Fibroblast of mammary gland (primary cell): ENCODE data around the gene ERBIN.
"Not testable (repeated sequence)": the region's sequence is repeated elsewhere in the genome, so short reads cannot be mapped to it uniquely, and the experiment has no call there.

Source experiments
- DNase-seq: peaks from one replicate; pipeline ENCODE4 v3.0.0-alpha.2; 2010; ENCODE audit warnings: low read depth
- H3K4me3 ChIP-seq: 2 replicates; pipeline ENCODE4 v1.5.1; 2011; ENCODE audit warnings: low read depth, mild to moderate bottlenecking, low read length, moderate library complexity; ENCODE audit not compliant: control insufficient read depth
- TF ChIP-seq, protein P1 (sequence below): conservative IDR thresholded peaks from 2 replicates; pipeline ENCODE4 v1.5.1; 2011; ENCODE audit warnings: low read depth, low read length, inconsistent platforms; ENCODE audit not compliant: control insufficient read depth, insufficient read depth

Gene ERBIN

DNA sequence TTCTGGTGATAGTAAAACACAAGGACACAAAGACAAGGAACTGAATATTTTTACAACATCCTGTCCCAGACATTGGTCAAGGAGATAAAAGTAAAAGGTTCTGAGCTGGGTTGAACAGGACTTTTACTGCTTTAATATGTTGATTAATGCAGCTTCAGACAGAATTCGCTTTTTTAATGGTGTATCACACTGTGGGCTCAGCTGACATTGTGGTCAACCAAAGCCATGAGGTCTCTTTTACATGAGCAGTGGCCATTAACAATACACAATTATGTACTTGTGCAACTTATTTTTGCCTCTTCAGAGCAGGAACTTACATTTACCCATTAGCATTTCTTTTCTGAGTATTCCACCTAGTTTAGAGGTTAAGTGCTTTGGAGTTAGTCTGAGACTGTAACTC lies 22.8 kb upstream of the ERBIN start:
- TF ChIP-seq, protein P1, sequence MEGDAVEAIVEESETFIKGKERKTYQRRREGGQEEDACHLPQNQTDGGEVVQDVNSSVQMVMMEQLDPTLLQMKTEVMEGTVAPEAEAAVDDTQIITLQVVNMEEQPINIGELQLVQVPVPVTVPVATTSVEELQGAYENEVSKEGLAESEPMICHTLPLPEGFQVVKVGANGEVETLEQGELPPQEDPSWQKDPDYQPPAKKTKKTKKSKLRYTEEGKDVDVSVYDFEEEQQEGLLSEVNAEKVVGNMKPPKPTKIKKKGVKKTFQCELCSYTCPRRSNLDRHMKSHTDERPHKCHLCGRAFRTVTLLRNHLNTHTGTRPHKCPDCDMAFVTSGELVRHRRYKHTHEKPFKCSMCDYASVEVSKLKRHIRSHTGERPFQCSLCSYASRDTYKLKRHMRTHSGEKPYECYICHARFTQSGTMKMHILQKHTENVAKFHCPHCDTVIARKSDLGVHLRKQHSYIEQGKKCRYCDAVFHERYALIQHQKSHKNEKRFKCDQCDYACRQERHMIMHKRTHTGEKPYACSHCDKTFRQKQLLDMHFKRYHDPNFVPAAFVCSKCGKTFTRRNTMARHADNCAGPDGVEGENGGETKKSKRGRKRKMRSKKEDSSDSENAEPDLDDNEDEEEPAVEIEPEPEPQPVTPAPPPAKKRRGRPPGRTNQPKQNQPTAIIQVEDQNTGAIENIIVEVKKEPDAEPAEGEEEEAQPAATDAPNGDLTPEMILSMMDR = no peak
- no peak overlapping the region for H3K4me3 ChIP-seq
- no peak for DNase-seq

DNA sequence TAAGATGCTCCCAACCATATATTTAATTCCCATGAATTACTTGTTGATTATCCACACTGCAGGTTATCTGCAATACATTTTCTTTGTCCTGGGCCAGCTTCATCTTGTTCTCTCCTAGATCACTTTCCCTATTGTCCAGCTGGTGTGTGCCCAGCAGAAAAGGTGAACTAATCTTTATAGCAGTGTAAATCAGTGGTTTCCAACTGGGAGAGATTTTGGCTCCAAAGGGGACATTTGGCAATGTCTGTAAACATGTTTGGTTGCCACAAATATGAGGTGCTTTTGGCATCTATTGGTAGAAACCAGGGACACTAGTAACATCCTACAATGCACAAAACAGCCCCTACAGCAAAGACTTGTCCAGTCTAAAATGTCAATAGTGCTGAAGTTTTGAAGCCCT lies 20.1 kb upstream of the ERBIN start:
- no peak for DNase-seq
- no peak overlapping the region for H3K4me3 ChIP-seq
- TF ChIP-seq, protein P1 = no peak

DNA sequence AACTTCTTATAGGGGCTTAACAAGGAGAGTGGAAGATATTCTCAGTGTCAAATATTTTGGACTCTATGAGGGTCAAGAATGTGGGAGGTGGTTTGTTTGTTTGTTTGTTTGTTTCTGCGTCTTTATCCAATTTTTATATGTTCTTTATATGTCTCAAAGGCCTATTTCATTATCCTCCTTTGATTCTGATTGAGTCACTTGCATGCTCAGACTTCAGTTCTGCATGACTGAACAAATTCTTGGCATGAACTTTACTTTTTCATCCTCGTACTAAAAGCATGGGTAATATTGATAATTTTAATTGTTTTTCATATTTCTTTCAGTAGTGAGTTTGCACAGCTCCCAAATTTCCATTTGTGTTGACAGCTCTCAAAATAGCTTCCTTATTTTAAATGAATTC lies 19.2 kb upstream of the ERBIN start:
- no peak for DNase-seq
- TF ChIP-seq, protein P1 = no peak
- no peak overlapping the region for H3K4me3 ChIP-seq

DNA sequence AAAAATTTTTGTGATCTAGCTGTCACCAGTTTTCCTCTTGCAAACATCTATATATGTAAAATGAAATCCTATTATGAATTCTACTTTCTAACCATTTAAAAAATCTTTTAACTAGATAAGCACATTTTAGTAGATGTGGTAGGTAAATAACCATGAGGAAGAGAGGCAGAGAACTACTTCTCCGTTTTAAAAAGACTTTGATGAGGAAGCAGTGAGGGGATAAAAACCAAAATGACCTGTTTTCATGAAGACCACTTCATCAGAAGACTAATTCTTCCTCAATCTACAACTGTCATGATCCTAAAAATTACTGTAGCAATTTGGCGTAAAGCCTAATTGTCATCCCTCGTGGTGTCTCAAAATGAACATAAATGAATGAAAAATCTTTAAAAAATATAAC lies 15.7 kb upstream of the ERBIN start:
- no peak overlapping the region for H3K4me3 ChIP-seq
- no peak for DNase-seq
- TF ChIP-seq, protein P1 = no peak

DNA sequence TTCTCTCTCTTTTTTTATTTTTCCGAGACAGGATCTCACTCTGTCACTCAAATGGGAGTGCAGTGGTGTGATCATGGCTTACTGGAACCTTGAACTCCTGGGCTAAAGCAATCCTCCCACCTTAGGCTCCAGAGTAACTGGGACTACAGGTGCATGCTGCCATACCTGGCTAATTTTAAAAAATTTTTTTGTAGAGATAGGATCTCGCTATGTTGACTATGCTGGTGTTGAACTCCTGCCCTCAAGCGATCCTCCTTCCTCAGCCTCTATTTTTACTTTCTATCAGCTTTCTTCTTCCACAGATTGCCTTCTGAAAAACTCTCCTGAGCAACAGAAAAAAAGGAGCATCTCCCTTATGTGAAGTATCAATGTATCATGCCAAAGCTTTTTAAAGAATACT lies 14.1 kb upstream of the ERBIN start:
- TF ChIP-seq, protein P1 = no peak
- H3K4me3 ChIP-seq = no peak overlapping the region

DNA sequence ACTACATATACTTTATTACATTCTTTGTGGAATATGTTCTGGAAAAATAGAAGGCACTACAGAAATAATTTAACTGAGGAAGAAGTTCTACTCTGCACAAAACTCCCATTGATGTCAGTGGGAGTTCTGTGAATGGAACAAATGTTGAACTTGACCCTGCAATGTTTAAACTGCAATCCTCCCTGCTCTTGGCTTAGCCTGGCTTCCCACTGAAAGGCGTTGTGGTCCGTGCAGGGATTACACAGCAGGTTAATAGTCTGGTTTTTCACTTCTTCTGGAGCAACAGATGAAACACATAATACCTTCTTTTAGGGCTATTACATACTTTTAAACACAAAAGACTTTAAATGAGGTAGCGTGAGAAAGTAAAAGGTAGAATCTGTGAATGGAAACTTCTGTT lies 12.9 kb upstream of the ERBIN start:
- TF ChIP-seq, protein P1 = no peak
- H3K4me3 ChIP-seq = no peak overlapping the region
- DNase-seq = peak; percentile 7

More for the DNA sequence above, 14.1 kb upstream of the ERBIN start:
- no peak for DNase-seq

DNA sequence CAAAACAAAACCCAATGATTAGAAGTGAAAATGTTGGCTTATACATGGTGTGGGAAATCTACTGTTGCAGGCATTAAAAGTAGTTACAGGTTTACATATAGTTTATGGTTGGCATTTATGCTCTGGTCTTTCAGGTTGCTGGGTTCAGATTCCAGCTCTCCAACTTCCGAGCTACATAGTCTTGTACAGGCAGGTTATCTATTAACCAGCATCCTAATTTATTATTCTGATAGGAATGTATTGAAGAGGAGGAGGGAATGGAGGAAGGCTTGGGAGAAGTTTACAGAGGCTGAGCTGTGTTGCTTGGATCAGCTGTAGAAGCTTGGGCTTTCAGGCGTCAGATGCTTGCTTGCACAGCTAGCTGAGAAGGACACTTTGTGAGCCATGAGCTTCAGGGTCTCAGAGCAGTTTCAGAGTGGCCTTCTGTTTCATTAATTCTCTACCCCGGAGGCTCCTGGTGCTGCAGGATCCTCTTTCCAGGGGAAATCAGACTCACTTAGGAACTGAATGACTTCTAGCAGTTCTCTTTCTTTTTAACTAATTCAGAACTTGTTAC lies 11.7 kb upstream of the ERBIN start:
- no peak for DNase-seq
- H3K4me3 ChIP-seq = no peak overlapping the region
- TF ChIP-seq, protein P1 = no peak

DNA sequence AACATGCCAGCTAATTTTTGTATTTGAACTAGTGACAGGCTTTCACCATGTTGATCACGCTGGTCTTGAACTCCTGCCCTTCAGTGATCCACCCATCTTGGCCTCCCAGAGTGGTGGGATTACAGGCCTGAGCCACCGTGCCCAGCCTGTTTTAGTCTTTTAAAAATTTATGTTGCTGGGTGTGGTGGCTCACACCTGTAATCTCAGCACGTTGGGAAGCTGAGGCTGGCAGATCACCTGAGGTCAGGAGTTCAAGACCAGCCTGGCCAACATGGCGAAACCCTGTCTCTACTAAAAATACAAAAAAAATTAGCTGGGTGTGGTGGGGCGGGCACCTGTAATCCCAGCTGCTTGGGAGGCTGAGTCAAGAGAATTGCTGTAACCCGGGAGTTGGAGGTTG lies 10.7 kb upstream of the ERBIN start:
- DNase-seq, H3K4me3 ChIP-seq: not testable (repeated sequence)
